GM18951 (cell line): ENCODE data around the gene SLC25A48.

Source experiments
- POLR2A ChIP-seq: IDR thresholded peaks from 4 replicates; pipeline ENCODE4 v1.6.1; 2011; ENCODE audit warnings: mild to moderate bottlenecking; ENCODE audit not compliant: insufficient read length, insufficient read depth; ENCODE audit errors: extremely low read depth
- in situ Hi-C: fragments of 300-500 bp; cut with MboI; formaldehyde crosslinking; loops from one replicate; pipeline ENCODE4 v1.12.0; 2022; ENCODE audit warnings: low sequenced_read_pairs, mixed read lengths, inconsistent platforms; ENCODE audit not compliant: unreplicated experiment

Gene SLC25A48

GRCh38 chr5:135900276-135900675 is 65.8 kb downstream of the SLC25A48 start:
- in situ Hi-C loops, result no loop called here
- no peak for TF ChIP-seq POLR2A

- in situ Hi-C loops, result no loop called here
- TF ChIP-seq POLR2A, result no peak
Observed at GRCh38 chr5:135901633-135902032, 67.2 kb downstream of the SLC25A48 start.

GRCh38 chr5:135905144-135905543 is 70.7 kb downstream of the SLC25A48 start:
- no peak for TF ChIP-seq POLR2A
- in situ Hi-C loops, result no loop called here

GRCh38 chr5:135913713-135914626 is 79.5 kb downstream of the SLC25A48 start:
- in situ Hi-C loops, result no loop called here
- no peak for TF ChIP-seq POLR2A

GRCh38 chr5:135915466-135916001 is 81.1 kb downstream of the SLC25A48 start:
- in situ Hi-C loops, result no loop called here

GRCh38 chr5:135916638-135917263 is 82.3 kb downstream of the SLC25A48 start:
- in situ Hi-C loops, result no loop called here
- no peak for TF ChIP-seq POLR2A

More at GRCh38 chr5:135915466-135916001, 81.1 kb downstream of the SLC25A48 start:
- no peak for TF ChIP-seq POLR2A

GRCh38 chr5:135920199-135920598 is 85.7 kb downstream of the SLC25A48 start:
- no peak for TF ChIP-seq POLR2A
- in situ Hi-C loops, result no loop called here

GRCh38 chr5:135921388-135921787 is 86.9 kb downstream of the SLC25A48 start:
- no peak for TF ChIP-seq POLR2A
- in situ Hi-C loops, result no loop called here

GRCh38 chr5:135930029-135930948 is 95.8 kb downstream of the SLC25A48 start:
- in situ Hi-C loops, result no loop called here
- no peak for TF ChIP-seq POLR2A

- no peak for TF ChIP-seq POLR2A
- in situ Hi-C loops, result no loop called here
Observed at GRCh38 chr5:135930949-135931295, 96.5 kb downstream of the SLC25A48 start.

GRCh38 chr5:135934939-135935338 is 100.5 kb downstream of the SLC25A48 start:
- in situ Hi-C loops, result no loop called here
- TF ChIP-seq POLR2A, result no peak

GRCh38 chr5:135937245-135937911 is 102.9 kb downstream of the SLC25A48 start:
- TF ChIP-seq POLR2A, result no peak
- in situ Hi-C loops, result no loop called here
